ENCODE results near the gene CCDC9B. TPM values are rescaled to one million over a fixed set of nuclear protein-coding genes. Genes with fewer than 3 reads are reported as not detected.

Gene CCDC9B
- total RNA-seq, 1 donor from 2014 or later, result 21.6 TPM

DNA sequence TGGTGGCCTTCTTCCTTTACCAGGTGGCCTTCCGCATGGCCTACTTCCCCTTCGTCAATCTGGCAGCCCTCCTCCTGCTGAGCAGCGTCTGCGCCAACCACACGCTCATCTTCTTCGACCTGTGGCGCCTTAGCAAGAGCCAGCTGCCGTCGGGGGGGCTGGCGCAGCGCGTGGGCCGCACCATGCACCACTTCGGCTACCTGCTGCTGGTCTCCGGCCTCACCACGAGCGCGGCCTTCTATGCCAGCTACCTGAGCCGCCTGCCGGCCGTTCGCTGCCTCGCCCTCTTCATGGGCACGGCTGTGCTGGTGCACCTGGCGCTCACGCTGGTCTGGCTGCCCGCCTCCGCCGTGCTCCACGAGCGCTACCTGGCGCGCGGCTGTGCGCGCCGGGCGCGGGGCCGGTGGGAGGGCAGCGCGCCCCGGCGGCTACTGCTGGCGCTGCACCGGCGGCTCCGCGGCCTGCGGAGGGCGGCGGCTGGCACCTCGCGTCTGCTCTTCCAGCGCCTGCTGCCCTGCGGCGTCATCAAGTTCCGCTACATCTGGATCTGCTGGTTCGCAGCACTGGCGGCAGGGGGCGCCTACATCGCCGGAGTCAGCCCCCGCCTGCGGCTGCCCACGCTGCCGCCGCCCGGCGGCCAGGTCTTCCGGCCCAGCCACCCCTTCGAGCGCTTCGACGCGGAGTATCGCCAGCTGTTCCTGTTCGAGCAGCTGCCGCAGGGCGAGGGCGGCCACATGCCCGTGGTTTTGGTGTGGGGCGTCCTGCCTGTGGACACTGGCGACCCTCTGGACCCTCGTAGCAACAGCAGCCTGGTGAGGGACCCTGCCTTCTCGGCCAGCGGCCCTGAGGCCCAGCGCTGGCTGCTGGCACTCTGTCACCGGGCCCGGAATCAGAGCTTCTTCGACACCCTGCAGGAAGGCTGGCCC lies 27.2 kb upstream of the CCDC9B start:
- peak; percentile 94 for DNase-seq (ENCODE audit: extremely low spot score, unreplicated experiment)
- peaks cover 14% of the 10 kb centered on the region for H3K4me1 Mint-ChIP-seq (ENCODE audit: unreplicated experiment)
- no peak overlapping the region for H3K4me3 Mint-ChIP-seq (ENCODE audit: unreplicated experiment)
- no peaks in the 10 kb centered on the region for H3K27me3 Mint-ChIP-seq (ENCODE audit: unreplicated experiment)
- TF ChIP-seq, protein P1, sequence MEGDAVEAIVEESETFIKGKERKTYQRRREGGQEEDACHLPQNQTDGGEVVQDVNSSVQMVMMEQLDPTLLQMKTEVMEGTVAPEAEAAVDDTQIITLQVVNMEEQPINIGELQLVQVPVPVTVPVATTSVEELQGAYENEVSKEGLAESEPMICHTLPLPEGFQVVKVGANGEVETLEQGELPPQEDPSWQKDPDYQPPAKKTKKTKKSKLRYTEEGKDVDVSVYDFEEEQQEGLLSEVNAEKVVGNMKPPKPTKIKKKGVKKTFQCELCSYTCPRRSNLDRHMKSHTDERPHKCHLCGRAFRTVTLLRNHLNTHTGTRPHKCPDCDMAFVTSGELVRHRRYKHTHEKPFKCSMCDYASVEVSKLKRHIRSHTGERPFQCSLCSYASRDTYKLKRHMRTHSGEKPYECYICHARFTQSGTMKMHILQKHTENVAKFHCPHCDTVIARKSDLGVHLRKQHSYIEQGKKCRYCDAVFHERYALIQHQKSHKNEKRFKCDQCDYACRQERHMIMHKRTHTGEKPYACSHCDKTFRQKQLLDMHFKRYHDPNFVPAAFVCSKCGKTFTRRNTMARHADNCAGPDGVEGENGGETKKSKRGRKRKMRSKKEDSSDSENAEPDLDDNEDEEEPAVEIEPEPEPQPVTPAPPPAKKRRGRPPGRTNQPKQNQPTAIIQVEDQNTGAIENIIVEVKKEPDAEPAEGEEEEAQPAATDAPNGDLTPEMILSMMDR (IDR thresholded peaks at IDR 0.05), result peak; percentile 87
- no peaks in the 10 kb centered on the region for H3K9me3 Mint-ChIP-seq (ENCODE audit: unreplicated experiment)
- no peaks in the 10 kb centered on the region for H3K36me3 Mint-ChIP-seq (ENCODE audit: unreplicated experiment)
- no peak overlapping the region for H3K27ac Mint-ChIP-seq (ENCODE audit: unreplicated experiment)

- no peak for DNase-seq (ENCODE audit: extremely low spot score, unreplicated experiment)
- no peaks in the 10 kb centered on the region for H3K36me3 Mint-ChIP-seq (ENCODE audit: unreplicated experiment)
- H3K4me3 Mint-ChIP-seq (ENCODE audit: unreplicated experiment), result no peak overlapping the region
- no peaks in the 10 kb centered on the region for H3K9me3 Mint-ChIP-seq (ENCODE audit: unreplicated experiment)
- H3K27ac Mint-ChIP-seq (ENCODE audit: unreplicated experiment), result no peak overlapping the region
- peaks cover 9% of the 10 kb centered on the region for H3K4me1 Mint-ChIP-seq (ENCODE audit: unreplicated experiment)
- H3K27me3 Mint-ChIP-seq (ENCODE audit: unreplicated experiment), result no peaks in the 10 kb centered on the region
- TF ChIP-seq, protein P1 (IDR thresholded peaks at IDR 0.05), result no peak
These were observed 26.6 kb upstream of the CCDC9B start for GRCh38 chr15:40367371-40367685.

- Mint-ChIP-seq H3K4me1 (ENCODE audit: unreplicated experiment) (peaks cover 6% of the 10 kb centered on the region), H3K27ac (ENCODE audit: unreplicated experiment) (no peak overlapping the region), H3K36me3 (ENCODE audit: unreplicated experiment) (no peaks in the 10 kb centered on the region), H3K9me3 (ENCODE audit: unreplicated experiment) (no peaks in the 10 kb centered on the region), H3K4me3 (ENCODE audit: unreplicated experiment) (no peak overlapping the region), H3K27me3 (ENCODE audit: unreplicated experiment) (no peaks in the 10 kb centered on the region)
- TF ChIP-seq, protein P1 (IDR thresholded peaks at IDR 0.05), result no peak
- DNase-seq (ENCODE audit: extremely low spot score, unreplicated experiment), result no peak
These were observed 26.0 kb upstream of the CCDC9B start for GRCh38 chr15:40366457-40367370.

- H3K27me3 Mint-ChIP-seq (ENCODE audit: unreplicated experiment), result no peaks in the 10 kb centered on the region
These were observed 25.1 kb upstream of the CCDC9B start for GRCh38 chr15:40365624-40366456.

More at GRCh38 chr15:40365624-40366456, 25.1 kb upstream of the CCDC9B start:
- no peaks in the 10 kb centered on the region for H3K9me3 Mint-ChIP-seq (ENCODE audit: unreplicated experiment)
- peaks cover 6% of the 10 kb centered on the region for H3K4me1 Mint-ChIP-seq (ENCODE audit: unreplicated experiment)
- no peak overlapping the region for H3K4me3 Mint-ChIP-seq (ENCODE audit: unreplicated experiment)
- no peak for DNase-seq (ENCODE audit: extremely low spot score, unreplicated experiment)
- no peak overlapping the region for H3K27ac Mint-ChIP-seq (ENCODE audit: unreplicated experiment)
- H3K36me3 Mint-ChIP-seq (ENCODE audit: unreplicated experiment), result no peaks in the 10 kb centered on the region
- TF ChIP-seq, protein P1 (IDR thresholded peaks at IDR 0.05), result no peak

Data from osteocyte (in vitro differentiated cells).